HG03039 (cell line): ENCODE measurements around the gene RTP5.

ENCODE experiments used
- ATAC-seq: cut with Tn5 transposase; IDR thresholded peaks from one replicate; pipeline ENCODE4 v1.9.1; 2021; ENCODE audit warnings: mild to moderate bottlenecking, moderate library complexity; ENCODE audit not compliant: unreplicated experiment

The RTP5 gene

GRCh38 chr2:241885946-241886643 lies 16.6 kb downstream of the RTP5 start:
- no peak for ATAC-seq

- ATAC-seq = no peak
Observed at GRCh38 chr2:241886840-241887447, 17.4 kb downstream of the RTP5 start.

GRCh38 chr2:241887806-241888522 lies 18.4 kb downstream of the RTP5 start:
- ATAC-seq = no peak

GRCh38 chr2:241888641-241889040 lies 19.1 kb downstream of the RTP5 start:
- no peak for ATAC-seq

GRCh38 chr2:241890524-241891235 lies 21.2 kb downstream of the RTP5 start:
- ATAC-seq = no peak

- ATAC-seq = no peak
Observed at GRCh38 chr2:241891315-241891987, 21.9 kb downstream of the RTP5 start.

GRCh38 chr2:241891988-241892298 lies 22.4 kb downstream of the RTP5 start:
- no peak for ATAC-seq

GRCh38 chr2:241892299-241893137 lies 23.0 kb downstream of the RTP5 start:
- ATAC-seq = no peak

- ATAC-seq = no peak
Observed at GRCh38 chr2:241893265-241893664, 23.7 kb downstream of the RTP5 start.

- no peak for ATAC-seq
Observed at GRCh38 chr2:241894056-241894641, 24.6 kb downstream of the RTP5 start.

- no peak for ATAC-seq
Observed at GRCh38 chr2:241894681-241895426, 25.3 kb downstream of the RTP5 start.

- no peak for ATAC-seq
Observed at GRCh38 chr2:241895427-241895711, 25.8 kb downstream of the RTP5 start.

- no peak for ATAC-seq
Observed at GRCh38 chr2:241895712-241896641, 26.4 kb downstream of the RTP5 start.

- ATAC-seq = no peak
Observed at GRCh38 chr2:241896746-241897201, 27.2 kb downstream of the RTP5 start.

- no peak for ATAC-seq
Observed at GRCh38 chr2:241897231-241897916, 27.8 kb downstream of the RTP5 start.

GRCh38 chr2:241898463-241899270 lies 29.1 kb downstream of the RTP5 start:
- ATAC-seq = no peak
